ENCODE data around the gene S100P.

The S100P gene

GRCh38 chr4:6697131-6697530 is 3.5 kb downstream of the S100P start:
- DNase-seq (ENCODE audit: low read depth): no peak

- no peak for DNase-seq (ENCODE audit: low read depth)
Observed at GRCh38 chr4:6699388-6699787, 5.7 kb downstream of the S100P start.

GRCh38 chr4:6699903-6700302 is 6.2 kb downstream of the S100P start:
- no peak for DNase-seq (ENCODE audit: low read depth)

GRCh38 chr4:6701371-6701770 is 7.7 kb downstream of the S100P start:
- DNase-seq (ENCODE audit: low read depth): no peak

- DNase-seq (ENCODE audit: low read depth): no peak
Observed at GRCh38 chr4:6702761-6703160, 9.1 kb downstream of the S100P start.

- no peak for DNase-seq (ENCODE audit: low read depth)
Observed at GRCh38 chr4:6703786-6704185, 10.1 kb downstream of the S100P start.

GRCh38 chr4:6705646-6706045 is 12.0 kb downstream of the S100P start:
- no peak for DNase-seq (ENCODE audit: low read depth)

- DNase-seq (ENCODE audit: low read depth): no peak
Observed at GRCh38 chr4:6706173-6706572, 12.5 kb downstream of the S100P start.

GRCh38 chr4:6709230-6710114 is 15.8 kb downstream of the S100P start, which contains the start of gene MRFAP1L1:
MRFAP1L1 (minus strand) TSS chr4:6709865; CDS start chr4:6709629, 236 bp downstream.
- DNase-seq (ENCODE audit: low read depth): peak; percentile 94

- no peak for DNase-seq (ENCODE audit: low read depth)
Observed at GRCh38 chr4:6710282-6710681, 16.6 kb downstream of the S100P start.

GRCh38 chr4:6710996-6711395 is 17.3 kb downstream of the S100P start:
- no peak for DNase-seq (ENCODE audit: low read depth)

GRCh38 chr4:6714954-6715353 is 21.3 kb downstream of the S100P start:
- DNase-seq (ENCODE audit: low read depth): no peak

- DNase-seq (ENCODE audit: low read depth): no peak
Observed at GRCh38 chr4:6715704-6716017, 22.0 kb downstream of the S100P start.

- DNase-seq (ENCODE audit: low read depth): peak; percentile 84
Observed at GRCh38 chr4:6716018-6716911, 22.6 kb downstream of the S100P start, which contains the start of gene BLOC1S4. BLOC1S4 (plus strand) TSS chr4:6716174; CDS start chr4:6716210, 36 bp downstream.

- DNase-seq (ENCODE audit: low read depth): no peak
Observed at GRCh38 chr4:6716958-6717655, 23.4 kb downstream of the S100P start.

GRCh38 chr4:6718932-6719610 is 25.4 kb downstream of the S100P start:
- no peak for DNase-seq (ENCODE audit: low read depth)

- DNase-seq (ENCODE audit: low read depth): no peak
Observed at GRCh38 chr4:6719611-6720179, 26.0 kb downstream of the S100P start.

GRCh38 chr4:6720202-6720699 is 26.6 kb downstream of the S100P start:
- DNase-seq (ENCODE audit: low read depth): peak; percentile 65

GRCh38 chr4:6721121-6721520 is 27.4 kb downstream of the S100P start:
- no peak for DNase-seq (ENCODE audit: low read depth)

- DNase-seq (ENCODE audit: low read depth): no peak
Observed at GRCh38 chr4:6722891-6723290, 29.2 kb downstream of the S100P start.

- no peak for DNase-seq (ENCODE audit: low read depth)
Observed at GRCh38 chr4:6723851-6724250, 30.2 kb downstream of the S100P start.

All from stimulated activated CD8-positive, alpha-beta memory T cell treated with anti-CD3 and anti-CD28 coated beads, Interleukin-12 subunit alpha, Interleukin-12 subunit beta, amount 100 ng/mL, for 4 hours (primary cell).